NCI-H187 (cell line): ENCODE data around the gene LRRC7.

Source experiments
- DNase-seq, 2 experiments: peaks; one replicate each; lab custom pipeline; 2025; lab: John Stamatoyannopoulos, UW

Gene LRRC7

DNA sequence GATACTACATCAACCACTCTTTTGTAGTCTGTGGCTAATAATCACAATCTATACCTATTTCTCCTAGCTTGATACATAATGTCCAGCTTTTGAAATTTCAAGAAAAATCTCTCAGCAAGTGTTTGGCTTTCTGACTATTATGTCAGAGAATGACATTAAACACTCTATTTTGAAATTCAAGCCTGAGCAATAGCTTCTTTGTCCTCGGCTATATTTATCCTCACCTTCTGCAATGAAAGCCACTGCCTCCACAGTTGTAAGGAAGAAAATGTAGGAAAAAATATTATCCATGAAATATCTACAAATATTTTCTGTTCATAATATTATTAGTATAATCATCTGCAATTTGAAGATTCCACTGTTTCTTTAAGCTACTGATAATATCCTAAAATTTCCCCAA lies 22.1 kb downstream of the LRRC7 start:
- no peak for DNase-seq

DNA sequence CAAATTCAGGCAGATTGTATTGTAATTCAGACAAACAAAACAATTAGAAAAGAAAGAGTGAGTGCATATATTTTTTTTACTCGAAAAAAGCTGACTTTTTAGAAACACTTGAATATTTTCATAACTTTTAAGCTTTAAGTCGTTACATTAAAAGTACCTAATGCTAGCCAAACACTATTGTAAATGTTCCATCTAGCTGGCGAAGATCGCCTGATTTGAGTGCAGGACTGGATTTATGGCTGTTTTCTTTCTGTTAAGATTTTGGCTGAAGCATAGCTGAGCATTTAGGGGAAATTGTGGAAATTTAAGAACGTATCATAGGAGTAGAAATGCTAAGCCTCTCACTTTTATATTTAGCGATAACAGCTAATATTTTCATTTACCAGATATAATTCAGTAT lies 24.6 kb downstream of the LRRC7 start:
- DNase-seq, result no peak

DNA sequence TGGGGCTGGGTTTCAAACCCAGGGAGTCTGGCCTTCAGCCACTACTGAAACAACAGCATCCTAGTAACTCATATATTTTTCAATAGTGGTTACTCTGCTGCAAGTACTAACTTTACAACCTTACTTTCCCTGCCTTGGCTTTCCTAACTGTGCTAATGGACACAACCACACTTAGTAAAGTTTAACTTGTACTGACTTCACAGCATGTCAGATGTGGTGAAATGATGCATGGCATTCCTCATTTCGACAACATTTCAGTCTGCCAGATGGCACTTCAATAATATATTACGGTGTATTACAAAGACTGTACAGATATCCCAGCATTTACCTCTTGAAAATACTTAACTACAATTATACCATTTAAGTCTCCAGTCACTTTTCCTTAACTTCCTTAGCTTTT lies 27.8 kb downstream of the LRRC7 start:
- no peak for DNase-seq

DNA sequence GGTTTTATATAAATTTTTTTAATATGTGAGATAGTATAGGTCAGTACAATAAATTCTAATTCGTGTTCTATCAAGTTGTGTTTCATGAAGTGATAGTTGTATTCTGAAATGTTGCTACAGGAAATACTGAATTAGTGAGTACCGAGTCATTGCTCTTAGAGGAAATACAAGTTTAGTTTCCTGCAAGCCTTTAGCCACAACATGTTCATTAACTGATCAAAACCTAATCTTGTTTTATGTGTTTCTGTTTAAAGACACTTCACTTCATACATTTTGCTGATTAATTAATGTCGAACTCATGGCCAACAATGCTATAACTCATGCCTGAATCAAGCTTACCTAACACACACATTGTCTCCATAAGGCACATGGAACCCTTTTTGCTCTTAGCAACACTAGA lies 43.6 kb downstream of the LRRC7 start:
- DNase-seq, result no peak

DNA sequence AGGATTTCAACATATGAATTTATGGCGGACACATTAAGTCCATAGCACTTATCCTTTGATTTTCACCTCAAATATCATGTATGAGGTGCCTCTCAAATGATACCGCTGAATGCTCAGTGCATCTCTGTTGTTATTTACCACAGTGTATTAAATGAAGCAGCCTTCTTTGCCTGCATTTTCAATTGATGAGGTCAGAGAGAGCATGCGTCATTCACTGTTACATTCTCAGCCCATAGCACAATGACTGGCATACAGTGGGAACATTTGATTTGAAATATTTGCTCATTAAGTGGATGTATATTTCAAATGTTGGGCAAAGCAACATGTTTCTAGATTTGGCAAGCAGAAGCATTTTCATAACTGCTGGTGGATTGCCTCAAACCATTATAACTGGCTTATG lies 45.7 kb downstream of the LRRC7 start:
- no peak for DNase-seq

DNA sequence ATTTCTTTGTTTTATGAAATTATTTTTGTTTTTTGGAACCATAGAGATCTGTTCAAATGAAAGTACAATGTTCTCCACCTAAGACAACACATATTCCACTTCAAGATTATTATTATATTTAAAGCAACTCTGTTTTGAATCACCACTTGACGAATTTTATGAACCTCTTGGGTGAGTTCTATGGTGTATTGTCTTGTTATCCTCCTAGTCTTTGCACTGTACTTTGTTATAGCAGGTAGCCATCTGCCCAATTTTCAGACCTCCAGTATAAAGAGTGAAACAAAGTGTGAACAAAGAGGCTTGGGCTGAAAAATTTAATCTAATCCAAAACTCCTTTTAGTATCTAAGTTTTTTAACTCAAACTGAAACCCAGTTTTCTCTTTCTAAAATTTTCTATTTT lies 71.0 kb downstream of the LRRC7 start:
- no peak for DNase-seq

DNA sequence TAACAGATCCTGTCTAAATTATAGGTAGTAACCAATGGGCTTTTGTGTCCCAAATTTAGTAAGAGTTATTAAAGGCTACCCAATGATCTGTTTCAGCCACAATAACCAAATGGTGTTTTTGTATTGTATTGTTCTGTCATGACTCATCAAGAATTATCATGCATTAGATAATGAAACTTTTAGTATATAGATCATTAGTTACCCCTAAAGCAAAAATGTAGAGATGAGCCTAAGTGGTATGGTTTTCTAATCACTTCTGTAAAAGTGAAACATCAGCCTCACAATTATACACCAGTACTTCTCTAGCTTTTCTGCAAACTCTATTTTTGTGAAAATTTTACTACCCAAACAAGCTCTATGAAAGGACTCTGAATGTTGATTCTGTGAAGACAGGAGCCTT lies 71.4 kb downstream of the LRRC7 start:
- no peak for DNase-seq

DNA sequence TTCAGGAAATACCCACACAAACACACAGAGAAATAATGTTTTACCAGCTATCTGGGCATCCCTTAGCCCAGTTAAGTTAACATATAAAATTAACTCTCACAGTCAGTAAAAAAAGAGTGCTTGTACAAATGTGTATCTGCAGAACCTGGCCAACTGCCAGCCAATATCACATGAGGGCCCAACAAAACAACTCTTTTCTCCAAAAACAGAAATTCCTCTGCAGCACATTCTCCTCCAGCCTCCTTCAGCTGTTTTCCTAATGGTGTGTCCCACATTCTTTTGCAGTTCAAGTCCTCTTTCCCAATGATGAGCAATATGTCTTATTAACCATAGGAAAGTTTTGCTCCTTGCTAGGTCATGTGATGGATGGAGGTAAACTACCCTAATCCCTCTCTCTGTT lies 75.5 kb downstream of the LRRC7 start:
- no peak for DNase-seq

DNA sequence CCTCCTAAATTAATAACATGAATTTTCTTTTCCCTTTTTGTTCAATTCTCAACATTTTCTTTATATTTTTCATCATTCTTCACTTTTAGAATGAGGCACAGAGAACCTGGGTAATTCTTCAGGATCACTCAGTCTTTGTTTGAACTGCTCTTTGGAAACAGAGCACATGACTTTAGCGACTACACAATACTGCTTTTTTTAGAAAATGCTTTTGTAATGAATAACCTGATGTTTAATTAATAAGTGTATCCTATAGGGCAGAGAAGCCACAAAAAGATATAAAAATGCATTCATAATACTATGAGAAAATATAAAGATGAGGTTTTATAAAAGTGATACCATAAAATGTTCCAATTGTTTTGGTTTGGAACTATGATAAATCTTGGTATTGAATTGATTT lies 77.8 kb downstream of the LRRC7 start:
- DNase-seq, result no peak

DNA sequence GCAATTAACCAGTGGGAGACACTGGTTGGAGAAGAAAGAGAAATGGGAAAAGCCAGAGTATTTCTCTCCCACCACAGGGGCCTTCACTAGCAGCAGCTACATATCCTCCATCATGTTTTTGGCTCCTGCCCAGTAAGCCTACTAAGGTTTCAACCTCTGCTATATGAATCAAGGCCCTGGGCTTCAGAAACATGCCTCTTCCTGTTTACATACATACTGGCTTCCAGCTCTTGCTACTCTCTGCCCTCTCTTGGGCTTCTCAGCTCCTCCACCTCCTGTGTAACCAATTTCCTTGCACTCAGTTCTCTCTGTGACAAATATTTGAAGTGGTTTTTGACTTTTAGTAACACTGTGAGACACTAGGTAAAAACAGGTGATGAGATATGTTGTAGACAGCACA lies 80.8 kb downstream of the LRRC7 start:
- DNase-seq, result no peak

DNA sequence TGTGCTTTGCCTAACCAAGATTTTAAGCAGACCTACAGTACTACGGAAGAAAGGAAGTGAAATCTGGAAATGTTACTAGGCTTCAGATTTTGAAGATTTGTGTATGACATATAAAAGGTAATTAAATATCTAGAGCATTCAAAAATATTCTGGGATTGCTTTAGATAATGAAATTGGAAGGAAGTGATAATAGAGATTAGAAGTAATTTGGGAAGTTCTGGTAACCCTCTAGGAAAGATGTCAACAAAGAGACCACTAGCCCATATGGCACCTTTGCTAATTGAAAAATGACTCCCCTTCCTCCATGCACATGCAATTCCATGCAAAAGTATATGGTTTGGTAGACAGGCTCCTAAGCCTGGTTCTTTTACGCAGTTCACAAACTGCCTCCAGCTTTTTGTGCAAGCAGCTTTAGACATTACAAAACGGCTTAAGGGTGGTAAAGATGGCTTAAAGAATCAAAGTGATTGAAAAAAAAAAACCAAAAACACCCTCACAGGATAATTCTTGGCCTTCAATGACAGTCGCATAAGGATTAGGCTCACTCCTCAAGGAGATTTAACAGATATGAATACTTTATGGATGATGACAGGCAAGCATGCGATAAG lies 81.8 kb downstream of the LRRC7 start:
- no peak for DNase-seq

DNA sequence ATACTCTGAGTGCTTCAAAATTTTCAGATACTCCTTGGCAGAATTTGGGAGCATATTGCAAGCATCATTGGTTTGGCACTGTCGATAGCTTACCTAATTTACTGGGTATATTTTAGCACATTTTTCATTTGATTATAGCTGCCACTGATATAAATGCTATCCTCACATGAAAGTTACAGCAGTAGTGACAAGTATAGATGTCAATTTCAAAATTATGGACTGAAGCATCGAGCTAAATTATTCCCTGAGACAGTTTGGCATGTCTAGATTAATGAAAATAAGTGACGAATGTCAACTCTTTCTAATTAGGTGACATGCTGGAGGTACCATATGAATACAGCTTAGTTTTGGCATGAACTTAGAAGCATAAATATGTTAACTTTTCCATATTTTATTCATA lies 83.1 kb downstream of the LRRC7 start:
- no peak for DNase-seq

DNA sequence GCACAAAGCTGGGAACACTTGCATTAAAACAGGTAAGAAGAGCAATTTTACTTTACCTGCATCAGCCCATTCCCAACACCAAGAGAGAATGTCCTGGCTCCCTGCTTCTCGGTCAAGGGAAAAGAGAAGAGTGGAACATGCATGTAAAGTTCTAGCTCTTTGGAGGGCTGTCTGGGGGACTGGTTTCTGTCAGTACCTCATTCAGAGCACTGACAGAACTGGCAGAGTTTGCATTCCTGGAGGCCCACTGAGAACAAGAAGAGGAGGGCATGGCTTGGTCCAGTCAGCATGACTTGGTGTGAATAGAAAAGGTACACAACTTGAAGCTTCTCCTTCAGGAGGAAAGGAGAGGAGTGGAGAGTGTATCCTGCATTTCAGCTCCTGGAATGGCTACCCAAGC lies 83.9 kb downstream of the LRRC7 start:
- DNase-seq, result no peak

DNA sequence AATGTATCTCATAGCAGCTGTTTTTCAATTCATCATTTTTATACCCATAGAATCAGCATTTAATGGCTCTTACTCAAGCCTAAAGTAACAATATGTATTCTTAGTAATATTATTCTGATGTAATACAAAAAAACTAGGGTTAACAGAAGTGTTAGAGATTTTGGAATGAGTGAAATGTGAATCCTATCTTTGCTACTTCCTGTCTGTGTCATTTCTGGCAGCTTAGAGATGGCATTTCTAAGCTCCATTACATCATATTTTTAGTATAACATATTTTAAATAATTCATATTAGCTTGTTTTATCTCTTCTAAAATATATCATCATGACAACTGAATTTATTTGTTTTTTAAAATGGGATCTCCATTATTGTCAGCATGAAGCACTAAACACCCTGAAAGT lies 90.2 kb downstream of the LRRC7 start:
- DNase-seq, result no peak

DNA sequence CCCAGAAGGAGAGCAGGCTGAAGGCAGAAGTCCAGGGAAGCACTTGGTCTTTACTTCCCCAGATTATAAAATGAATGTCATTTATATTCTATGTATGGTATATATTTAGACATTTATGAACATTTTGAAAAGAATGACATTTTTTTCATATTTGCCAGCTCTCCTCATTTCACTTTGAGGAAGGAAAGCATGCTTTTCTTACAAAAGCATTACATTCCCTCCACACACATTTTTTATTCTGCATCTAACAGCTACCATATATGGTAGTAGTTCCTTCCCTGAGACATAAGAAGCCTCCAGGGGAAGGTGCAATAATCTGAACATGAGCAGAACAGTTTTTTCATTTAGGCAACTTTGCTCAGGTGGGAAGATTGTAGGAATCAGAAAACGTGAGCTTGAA lies 94.0 kb downstream of the LRRC7 start:
- DNase-seq, result no peak

DNA sequence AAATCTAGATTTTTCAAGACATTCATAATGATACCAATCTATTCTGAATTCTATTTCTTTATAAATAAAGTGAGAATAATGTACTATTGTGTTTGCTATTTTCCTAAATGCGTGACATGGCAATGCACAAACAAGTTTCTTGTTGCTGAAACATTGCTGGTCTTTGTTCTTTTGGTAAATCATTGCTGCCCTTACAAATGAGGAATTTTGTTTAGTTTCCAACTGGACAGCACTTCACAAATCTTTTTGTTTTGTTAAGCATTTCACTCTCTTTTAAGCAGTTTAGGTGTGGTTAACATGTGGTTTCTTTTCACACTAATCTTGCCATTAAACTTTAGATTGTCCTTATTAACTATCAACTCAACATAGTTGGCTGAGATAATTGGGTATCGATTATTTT lies 94.6 kb downstream of the LRRC7 start:
- DNase-seq, result no peak

DNA sequence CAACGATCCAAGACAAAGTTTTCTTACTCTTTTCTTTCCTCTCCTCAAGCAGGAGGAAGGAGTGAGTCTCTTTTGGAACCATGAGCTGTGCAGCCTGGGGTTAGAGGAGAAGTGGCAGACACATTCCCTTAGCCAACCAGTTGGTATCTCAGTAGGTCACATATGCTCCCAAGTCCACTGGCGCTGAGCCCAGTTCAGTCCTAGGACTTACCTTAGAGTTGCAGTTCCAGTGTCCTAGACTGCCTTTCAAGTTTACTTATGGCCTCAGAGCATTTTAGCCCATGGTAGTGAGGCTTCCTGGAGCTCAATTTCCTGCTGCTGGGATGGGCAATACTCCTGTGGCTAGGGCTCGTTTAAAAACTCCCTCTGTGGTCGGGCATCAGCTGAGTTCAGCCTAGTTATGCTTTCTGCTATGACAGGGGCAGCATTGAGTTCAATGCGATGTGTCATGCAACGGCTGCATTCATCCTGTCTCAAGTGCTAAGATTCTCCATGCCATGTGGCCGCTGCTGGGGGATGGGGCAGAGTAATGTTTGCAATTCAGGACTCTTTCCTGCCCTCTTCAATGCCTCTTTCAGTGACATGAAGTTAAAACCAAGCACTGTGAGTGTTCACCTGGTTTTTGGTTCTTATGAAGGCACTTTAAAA lies 103.8 kb downstream of the LRRC7 start:
- DNase-seq, result no peak

DNA sequence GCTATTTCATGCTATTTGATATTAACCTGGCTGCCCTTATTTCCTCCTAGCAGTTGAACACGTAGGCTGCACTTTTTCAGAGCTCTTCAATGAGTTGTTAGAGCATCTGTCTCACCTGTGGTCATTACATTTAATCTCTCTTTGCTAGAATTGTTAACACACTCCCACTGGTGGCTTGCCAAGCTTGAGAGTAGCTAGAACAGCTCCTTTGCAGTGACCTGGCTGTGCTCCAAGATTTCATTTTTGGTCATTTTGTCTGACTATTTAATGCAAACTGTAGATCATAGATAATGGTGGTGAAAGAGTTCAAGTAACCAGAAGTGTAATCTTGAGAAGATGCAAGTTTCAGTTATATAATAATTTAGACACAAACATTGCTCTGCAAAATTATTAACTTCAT lies 105.6 kb downstream of the LRRC7 start:
- DNase-seq, result no peak

DNA sequence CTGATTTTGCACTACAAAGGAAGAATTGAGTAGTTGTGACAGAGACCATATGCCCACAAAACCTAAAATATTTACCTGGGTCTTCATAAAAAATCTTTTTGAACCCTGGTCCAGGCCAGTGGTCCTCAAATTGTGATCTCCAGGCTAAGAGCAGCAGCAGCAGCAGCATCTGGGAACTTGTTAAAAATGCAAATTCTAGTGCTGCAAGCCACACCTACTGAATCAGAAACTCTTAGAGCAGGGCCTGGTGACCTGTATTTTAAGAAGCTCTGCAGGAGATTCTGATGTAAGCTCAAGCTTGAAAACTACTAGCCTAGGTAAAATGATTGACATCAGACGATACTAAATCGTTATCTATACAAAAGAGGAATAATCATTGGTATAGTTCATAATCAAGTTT lies 112.2 kb downstream of the LRRC7 start:
- DNase-seq, result no peak

DNA sequence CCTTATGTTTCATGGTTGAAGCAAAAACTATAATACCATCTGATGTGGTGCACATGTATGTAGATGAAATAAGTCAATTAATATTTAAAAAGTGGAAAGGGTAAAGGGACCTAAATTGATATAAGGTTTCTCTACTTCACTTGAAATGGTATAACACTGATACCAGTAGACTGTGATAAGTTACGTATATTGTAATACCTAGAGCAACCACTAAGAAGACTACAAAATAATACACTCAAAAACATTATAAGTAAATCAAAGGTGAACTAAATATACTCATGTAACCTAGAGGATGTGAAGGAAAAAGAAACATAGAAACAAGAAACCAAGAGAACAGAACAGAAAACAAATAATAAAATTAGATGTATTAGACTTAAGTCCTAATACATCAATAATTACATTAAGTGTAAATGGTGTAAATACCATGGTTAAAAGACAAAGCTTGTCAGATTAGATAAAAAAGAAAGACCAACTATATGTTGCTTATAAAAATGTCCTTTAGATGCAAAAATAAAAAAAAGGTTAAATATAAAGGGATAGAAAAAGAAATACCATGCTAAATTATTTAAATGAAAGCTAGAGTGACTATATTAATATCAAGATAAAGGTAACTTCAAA lies 118.8 kb downstream of the LRRC7 start:
- DNase-seq, result no peak

DNA sequence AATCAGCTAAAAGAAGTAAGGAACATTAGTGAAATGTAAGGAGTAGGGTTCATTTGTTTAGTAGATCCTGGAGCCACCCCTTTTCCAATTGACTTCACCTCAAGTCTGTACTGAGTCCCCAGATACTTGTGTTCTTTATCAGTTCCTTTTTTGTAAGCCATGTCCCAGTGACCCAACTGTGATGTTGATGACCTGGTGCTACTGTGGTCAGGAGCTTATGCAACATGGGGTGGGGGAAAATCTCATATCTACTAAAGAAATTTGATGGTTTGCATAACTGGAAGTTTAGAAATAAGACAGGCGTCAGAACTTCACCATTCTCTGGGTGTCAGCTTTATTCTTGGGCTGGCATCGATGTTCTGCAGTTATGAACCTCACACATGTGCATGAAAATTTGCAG lies 120.5 kb downstream of the LRRC7 start:
- DNase-seq, result no peak

DNA sequence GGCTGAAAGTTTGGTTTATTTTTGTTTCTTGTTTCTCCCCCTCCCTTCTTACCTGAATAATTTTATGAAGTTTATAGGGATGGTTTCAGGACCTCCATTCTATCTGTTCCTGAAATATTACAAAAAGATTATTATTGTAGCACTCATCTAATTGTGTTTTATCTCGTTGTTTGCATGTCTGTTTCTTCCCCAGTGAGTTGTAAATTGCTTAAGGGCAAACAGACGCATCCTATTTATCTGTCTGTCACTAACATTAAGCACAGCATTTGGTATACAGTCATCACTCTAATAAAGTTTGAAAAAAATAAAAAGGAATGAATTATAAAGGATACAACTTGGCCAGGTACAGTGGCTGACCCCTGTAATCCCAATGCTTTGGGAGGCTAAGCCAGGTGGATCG lies 123.5 kb downstream of the LRRC7 start:
- no peak for DNase-seq

DNA sequence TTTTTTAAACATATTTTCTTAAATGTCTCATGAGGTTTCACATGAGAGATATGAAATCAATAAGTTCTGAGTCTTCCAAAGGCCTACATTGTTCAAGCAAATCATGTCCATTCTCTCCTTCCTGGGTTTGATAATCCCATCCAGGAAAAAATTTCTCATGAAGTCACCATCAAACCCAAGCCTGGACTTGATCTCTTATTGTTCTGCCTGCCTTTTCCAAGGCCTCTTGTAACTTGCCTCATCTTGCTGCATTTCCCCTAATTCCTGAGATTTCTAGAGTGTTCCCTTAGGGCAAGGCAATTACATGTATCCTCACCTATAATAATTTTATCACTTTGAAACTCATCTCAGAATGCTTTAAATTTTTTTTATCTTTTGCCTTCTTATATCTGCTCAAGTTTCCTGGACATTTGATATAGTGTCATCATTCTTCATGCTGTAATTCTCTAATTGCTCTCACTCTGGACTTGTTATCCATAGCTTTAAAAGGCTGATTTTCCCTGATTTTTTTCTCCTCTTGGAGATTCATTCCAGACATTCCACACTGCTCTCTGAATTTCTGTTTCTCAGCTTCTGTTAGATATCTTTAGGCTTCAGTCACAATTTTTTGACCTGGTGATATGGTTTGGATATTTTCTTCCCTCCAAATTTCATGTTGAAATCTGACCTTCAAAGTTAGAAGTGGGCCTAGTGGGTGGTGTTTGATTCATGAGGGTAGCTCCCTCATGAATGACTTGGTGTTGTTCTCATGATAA lies 126.4 kb downstream of the LRRC7 start:
- DNase-seq, result no peak
